ENCODE results near the gene RBM45.
"Not testable (repeated sequence)": the region's sequence is repeated elsewhere in the genome, so short reads cannot be mapped to it uniquely, and the experiment has no call there.

RBM45 gene

DNA sequence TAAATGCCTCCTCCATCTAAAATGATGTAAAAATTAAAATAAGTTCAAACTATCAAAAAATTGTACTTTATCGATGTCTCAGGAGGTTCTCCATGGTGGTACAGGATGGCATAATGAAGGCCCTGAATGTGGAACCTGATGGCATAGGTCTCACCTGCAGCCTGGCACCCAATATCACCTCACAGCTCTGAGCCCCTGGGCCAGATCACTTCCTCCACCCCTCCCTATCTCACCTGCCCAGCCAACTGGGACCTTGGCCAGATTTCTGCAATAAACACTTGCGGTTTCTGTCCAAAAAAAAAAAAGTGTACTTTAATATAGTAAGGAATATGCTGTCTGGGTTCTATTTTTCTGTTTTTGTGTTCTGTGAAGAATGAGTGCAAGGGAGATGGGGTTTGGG, 6.7 kb upstream of the RBM45 start:
- no peak for DNase-seq (ENCODE audit: extremely low read depth in 1 of 2, low read depth in 1 of 2)

DNA sequence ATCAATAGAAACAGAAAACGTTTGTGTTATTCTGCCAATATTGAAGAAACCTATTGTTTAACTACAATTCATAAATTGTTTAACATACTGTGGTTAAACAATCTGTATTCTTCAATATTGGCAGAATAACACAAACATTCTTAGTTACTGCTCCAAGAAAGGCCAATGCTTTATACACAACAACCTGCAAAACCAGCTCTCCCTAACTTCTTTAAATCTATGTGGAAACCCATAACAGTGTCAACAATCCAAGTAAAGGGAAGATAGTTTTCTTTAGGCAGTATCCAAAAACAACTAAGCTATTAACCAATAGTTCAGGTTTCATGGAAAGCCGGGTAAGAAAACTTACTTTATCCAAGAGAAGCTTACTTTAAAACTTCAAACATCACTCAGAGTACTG, 6.2 kb upstream of the RBM45 start:
- DNase-seq (ENCODE audit: extremely low read depth in 1 of 2, low read depth in 1 of 2), result no peak

DNA sequence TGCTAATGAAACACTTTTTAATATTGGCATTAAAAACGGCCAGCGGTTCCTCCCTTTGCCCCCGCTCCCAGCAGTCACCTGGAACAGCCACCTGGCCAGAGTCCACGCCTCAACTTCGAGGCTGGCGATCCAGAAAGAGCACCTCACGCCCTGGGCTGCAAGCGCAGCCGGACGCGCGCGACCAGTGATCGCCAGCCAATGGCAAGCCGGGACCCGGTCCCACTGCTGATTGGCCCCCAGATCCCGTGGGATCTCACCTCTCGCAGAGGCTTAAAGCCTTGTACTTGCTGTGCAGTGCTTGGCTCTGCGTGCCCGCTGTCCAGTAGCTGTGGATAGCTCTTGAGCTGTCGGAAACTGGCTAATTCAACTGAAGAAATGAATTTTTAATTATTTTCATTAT, 4.1 kb upstream of the RBM45 start:
- DNase-seq (ENCODE audit: extremely low read depth in 1 of 2, low read depth in 1 of 2), result no peak

DNA sequence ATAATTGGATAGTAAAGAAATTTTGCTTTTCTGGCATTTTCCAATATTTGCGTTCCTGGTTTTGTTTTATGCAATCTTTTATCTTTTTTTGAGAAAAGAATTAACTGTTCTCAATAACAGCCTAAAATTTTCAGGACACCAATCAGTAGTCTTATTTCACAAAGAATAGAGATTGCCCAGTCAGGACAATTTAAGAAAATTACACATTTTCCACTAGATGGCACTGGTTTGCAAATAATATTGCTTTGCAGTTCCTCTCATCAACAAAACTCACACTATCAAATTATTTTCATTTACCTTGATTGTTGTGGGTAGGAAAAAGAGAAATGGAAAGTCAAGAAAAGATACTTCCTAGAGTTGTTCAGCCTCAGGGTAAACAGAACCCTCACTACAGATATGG, 2.4 kb upstream of the RBM45 start:
- no peak for DNase-seq (ENCODE audit: extremely low read depth in 1 of 2, low read depth in 1 of 2)

DNA sequence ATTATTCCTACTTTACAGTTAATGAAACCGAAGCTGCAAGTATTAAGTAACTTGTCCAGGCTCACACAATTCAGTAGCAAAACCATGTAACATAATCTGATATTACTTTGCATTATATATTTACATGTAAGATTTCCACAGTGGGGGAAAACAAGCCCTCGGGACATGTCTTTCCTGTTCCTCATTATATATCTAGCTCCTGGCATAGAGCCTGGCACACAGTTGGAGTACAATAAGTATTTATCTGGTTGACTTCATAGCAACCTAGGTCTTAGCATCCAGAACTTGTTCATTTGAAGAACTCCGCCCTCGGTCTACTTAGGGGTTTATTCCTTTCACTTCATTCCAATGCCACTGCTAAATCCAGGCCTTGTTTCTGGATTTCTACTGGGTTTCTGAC, 1.6 kb upstream of the RBM45 start:
- DNase-seq (ENCODE audit: extremely low read depth in 1 of 2, low read depth in 1 of 2), result no peak

DNA sequence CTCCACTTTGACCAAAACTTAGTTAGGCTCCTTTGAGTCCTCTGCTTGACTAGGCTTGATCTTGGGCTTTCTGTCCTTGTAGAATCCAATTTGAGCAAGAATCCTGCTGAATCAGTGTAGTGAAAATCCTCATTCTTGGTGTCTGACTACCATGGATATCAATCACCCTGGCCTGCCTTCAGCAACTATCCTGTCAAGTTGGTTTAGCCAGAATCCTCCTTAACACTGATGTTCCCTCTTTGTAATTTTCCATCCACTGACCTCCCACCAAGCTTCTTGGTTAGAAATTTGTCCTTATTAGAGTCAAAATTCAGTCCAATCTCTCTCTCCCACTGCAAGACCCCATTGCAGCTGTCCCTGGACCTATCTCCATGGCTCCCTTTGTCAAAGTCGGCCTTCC, 494 bp upstream of the RBM45 start:
- no peak for DNase-seq (ENCODE audit: extremely low read depth in 1 of 2, low read depth in 1 of 2)

DNA sequence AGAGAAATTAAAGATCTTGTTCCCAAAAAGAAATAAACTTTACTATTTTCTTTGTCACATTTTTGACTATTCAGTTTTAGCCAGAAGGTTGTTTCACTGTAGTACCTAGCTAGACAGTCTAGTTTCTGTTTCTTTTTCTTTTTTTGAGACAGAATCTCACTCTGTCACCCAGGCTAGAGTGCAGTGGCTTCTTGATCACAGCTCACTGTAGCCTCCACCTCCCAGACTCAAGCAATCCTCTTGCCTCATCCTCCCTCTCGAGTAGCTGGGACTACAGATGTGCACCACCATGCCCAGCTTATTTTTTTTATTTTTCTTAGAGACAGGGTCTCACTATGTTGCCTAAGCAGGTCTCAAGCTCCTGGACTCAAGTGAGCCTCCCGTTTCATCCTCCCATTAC, 2.2 kb downstream of the RBM45 start:
- DNase-seq (ENCODE audit: extremely low read depth in 1 of 2, low read depth in 1 of 2), result no peak

DNA sequence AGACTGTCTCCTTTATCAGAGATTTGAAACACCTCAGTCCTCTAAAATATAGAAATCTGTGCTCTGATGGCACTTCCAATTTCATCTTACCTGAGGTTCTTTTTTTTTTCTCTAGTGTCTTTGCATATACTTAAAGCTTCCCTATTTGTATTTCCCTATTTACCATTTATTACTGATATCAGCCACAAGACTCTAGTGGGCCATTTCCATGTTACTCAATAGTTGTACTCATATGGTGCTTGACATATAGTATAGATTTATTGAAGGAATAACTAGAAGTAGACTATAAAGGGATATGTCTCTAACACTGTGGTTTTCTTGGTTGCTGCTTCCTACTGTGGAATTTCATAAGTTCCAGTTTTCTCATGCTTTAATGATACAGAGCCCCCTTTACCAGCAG, 3.0 kb downstream of the RBM45 start:
- no peak for DNase-seq (ENCODE audit: extremely low read depth in 1 of 2, low read depth in 1 of 2)

DNA sequence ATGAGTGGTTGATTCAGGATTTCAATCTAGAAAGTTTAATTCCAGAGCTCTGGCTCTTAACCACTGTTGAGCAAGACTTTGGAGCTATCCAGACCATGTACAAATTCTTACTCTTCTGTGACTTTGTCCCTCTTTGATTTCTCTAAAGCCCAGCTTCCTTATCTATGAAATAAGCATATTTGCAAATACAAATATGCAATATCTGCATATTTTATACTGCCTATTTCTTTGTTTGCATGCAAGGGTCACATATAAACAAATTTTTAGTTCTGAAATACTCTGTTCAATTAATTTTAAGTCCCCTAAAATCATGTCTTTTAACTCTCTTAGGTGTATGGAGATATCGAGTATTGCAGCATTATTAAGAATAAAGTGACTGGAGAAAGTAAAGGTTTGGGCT, 5.5 kb downstream of the RBM45 start:
- no peak for DNase-seq (ENCODE audit: extremely low read depth in 1 of 2, low read depth in 1 of 2)

DNA sequence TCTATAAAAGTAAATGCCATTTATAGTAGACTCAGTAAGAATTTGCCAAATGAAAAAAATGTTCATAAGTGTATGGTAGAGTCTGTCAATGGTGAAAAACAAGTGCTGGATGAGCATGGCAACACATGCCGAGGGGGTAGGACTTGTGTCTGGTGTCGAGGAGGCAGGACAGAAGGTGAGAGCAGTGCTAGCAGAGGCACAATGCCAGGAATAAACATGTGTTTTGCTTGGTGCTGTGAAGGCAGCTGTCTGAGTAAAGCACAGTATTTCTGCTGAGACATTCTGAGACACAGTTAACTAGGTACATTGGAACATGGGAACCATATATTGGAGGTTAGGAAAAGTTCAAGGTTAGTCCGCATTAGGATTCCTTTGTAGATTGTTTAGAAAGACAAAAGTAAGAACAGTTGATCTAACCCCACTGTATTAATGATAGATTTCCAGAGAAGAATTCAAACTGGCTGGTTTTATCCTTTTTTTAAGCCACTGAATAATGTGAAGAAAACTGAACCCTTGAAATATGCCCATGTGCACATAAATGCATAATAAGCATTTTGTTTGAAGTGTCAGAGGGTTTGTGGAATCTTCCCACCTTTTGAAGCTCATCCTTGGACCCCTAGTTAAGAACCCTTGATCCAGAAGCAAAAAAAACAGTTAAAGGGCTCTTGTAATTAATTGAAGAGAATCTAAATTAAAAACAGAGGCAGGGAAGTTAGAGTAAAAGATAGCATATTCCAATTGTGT, 7.1 kb downstream of the RBM45 start:
- DNase-seq (ENCODE audit: extremely low read depth in 1 of 2, low read depth in 1 of 2), result no peak

DNA sequence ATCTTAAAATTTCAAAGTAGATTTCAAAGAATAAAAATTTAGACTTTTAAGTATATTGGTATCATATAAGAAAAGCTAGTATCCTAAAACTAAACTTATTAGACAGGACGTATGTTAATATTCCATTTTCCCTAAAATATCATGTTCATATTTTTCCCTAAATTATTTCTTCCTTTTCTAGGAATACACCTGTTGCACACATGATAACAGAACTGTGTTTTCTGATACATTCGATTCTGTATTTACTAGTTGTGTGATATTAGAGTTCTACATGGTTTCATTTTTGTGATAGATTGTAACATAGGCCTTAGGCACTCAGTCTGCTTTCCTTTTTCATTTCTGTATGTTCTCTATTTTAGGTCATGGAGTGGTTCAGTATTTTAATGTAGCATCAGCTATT, 10.9 kb downstream of the RBM45 start:
- DNase-seq (ENCODE audit: extremely low read depth in 1 of 2, low read depth in 1 of 2), result no peak

DNA sequence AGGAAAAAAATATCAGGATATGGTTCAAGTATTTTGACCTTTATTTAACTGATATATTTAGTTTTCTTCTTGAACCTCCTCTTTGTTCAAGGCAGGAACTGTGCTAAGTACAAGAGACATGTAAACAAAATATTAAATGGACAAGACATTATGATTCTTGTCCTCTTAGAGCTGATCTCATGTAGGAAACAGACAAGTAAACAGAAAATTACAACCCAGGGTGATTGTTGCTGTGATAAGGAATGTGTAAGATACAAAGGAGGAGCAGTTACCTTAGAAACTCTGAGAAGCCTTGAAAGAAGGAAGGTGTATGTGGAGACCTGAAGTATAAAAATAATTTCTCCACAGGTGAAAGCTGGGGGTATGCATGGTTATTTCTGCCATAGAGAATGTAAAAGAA, 12.9 kb downstream of the RBM45 start:
- no peak for DNase-seq (ENCODE audit: extremely low read depth in 1 of 2, low read depth in 1 of 2)

DNA sequence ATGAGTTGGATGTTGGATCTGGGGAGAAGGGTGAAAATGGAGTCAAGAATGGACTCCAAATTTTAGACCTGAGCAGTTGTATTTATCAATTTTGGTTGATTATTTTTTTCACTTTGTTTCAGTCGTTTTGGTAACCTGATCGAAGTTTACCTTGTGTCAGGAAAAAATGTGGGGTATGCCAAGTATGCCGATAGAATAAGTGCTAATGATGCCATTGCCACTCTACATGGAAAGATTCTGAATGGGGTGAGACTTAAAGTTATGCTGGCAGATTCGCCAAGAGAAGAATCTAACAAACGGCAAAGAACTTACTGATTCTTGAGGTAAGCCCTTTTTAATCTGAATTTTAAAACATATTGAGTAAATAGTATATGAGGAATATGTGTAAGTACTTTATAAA, 13.6 kb downstream of the RBM45 start:
- no peak for DNase-seq (ENCODE audit: extremely low read depth in 1 of 2, low read depth in 1 of 2)

DNA sequence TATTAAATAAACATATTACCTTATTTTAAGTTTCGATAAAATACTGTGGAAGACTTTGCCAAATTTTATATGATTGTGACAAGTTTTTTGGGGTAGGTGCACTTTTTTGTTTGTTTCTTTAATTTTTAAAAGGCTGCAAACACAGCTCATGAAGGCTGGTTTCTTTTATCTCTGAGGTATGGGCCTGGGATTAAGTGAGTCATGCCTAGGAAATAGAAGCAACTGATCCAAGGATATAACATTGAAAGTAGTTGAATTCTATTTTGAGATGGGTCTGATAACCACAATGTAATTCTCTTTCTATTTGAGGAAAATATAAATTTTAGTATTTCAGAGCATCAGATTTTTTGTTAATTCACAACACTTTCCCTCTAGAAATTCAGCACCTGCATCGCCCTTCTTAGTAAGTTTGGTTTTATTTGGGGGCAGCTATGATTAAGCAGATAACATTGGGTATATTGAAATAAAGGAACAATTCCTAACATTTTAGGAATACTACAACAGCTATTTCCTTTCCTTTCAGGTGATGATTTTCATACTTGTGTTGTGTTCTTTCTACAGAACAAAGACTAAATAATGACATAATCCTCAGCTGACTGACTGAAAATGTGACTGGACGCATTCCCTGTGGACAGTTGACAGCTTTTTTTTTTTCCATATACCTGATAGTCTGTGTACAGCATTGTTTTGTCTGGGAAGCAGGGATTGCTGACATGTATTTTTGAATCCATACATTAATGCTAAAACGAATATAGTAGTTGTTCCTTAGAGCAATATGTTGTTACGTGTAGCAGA, 16.8 kb downstream of the RBM45 start:
- no peak for DNase-seq (ENCODE audit: extremely low read depth in 1 of 2, low read depth in 1 of 2)

DNA sequence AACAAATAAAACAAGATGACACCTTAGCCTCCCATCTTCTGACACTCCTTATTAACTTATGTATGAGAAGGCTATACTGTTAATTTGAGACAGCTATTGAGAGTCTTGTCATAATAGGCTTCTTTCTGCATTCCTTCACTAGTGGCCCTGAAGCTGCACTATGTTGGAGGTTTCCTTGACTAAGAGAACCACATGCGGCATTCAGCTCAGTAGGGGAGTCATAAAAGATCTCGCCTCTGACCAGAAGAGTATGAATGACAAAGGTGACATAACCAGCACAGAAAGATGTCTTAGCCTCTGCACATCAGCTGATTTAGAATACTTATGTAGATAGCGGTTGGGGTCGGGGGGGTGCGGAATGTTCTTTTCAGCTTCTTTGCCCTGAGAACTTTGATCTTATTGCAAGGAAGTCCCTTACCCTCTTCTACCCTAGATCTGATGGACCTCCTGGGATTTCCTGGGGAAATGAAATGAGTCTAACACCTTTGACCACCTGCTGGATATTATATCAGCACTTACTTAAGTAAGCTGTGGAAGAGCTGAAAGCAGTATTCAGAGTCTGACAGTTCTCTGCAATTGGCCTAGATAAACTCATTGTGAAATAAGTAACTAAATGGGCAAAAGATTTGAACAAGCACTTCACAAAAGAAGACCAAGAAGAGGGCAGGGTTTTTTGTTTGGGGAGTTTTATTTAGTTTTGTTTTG, 24.2 kb downstream of the RBM45 start:
- no peak for DNase-seq (ENCODE audit: extremely low read depth in 1 of 2, low read depth in 1 of 2)

DNA sequence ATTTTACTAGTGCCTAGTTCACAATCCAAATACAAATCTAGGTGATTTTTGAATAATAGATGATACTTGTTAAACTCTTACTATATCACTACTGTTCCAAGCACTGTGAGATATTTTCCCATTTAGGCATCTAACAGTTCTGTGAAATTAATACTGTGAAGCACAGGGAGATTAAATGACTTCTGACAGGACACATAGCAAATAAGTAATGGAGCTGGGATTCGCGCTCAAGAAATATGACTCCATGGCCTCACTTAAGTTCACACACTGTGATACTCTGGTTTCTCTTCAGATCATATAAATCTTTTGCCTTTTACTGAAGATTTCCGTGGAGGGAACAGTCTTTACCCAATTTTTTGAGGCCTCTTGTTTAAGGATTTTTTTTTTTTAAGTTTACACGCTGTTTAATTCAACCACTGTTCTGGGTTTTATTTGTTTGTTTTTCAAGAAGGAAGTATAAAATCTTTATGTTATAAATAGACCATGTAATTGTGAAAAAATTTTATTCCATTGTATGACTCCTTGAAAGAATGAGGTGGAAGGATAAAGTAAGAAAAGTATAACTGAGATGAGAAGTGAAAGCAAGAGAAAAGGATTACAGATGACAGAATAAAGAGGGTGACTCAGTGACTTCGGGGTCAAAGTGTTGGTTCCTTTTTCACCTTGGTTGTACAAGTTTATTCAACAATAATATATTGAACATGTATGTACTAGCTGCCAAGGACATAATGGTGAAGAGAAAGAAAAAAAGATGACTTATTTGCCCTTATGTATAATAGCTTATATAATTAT, 30.2 kb downstream of the RBM45 start:
- no peak for DNase-seq (ENCODE audit: extremely low read depth in 1 of 2, low read depth in 1 of 2)

DNA sequence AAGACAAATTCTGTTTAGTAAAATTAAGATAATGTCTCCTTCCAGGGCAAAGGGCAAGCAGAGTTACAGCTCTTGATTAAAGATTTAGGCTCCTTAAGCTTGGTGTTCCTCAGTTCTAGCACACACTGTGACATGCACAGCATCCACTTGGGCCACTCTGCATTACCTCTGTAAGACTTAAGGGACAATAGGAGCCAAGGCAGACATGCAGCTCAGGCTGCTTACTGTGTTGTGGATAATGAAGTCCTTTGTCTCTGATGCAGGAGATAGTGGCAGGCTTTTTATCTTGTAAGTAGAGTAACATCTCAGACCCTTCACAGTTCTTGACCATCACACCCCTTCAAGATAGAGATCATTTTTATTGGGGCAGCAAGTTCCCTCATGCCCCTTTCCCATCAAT, 31.2 kb downstream of the RBM45 start:
- DNase-seq (ENCODE audit: extremely low read depth in 1 of 2, low read depth in 1 of 2), result no peak

DNA sequence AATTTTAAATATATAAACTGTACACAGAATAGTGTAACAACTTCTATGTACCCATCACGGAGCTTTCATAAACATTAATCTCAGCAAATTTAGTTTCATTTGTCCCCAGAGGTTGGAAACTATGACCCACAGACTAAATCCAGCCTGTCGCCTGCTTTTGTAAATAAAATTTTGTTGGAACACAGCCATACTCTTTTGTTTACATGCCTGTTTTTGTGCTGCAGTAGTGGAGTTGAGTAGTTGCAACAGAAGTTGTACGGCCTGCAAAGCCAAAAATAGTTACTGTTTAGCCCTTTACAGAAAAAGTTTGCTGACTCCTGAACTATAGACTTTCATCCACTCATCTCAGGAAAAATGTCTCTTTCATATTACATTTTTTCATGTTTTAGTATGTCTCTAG, 39.8 kb downstream of the RBM45 start:
- DNase-seq (ENCODE audit: extremely low read depth in 1 of 2, low read depth in 1 of 2), result no peak

DNA sequence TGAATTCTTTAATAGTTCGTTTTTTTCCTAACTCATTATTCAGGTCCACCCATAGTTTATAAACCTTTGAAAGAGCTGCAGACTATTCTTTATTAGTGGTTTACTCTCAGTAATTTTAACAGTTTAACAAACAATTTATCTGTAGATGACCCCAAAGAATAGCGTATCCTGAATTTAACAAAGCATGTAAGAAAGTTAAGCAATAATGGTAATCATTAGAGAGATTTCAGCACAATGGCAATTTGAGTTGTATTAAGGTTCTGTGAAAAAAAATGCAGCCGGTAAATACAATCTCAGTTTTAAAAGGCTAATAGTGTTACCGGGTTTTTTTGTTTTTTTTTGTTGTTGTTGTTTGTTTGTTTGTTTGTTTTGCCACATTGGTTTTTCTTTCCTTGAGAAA, 40.3 kb downstream of the RBM45 start:
- no peak for DNase-seq (ENCODE audit: extremely low read depth in 1 of 2, low read depth in 1 of 2)

DNA sequence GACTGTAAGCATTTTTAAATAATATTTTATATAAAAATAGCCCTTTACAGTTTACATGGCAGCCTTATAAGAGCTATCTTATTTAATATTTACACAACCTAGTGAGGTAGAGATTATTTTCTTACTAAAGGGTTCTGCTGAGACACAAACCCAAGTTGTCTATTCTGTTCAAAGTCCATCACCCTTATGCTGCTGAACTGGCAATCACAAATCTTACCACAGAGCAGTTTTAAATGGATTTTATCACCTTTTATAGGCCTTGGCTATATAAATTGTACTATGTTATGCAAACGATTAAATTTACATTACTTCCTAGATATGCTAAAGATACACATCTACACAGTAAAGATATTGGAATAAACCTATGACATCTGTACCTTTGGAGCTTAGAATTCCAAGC, 40.7 kb downstream of the RBM45 start:
- no peak for DNase-seq (ENCODE audit: extremely low read depth in 1 of 2, low read depth in 1 of 2)

DNA sequence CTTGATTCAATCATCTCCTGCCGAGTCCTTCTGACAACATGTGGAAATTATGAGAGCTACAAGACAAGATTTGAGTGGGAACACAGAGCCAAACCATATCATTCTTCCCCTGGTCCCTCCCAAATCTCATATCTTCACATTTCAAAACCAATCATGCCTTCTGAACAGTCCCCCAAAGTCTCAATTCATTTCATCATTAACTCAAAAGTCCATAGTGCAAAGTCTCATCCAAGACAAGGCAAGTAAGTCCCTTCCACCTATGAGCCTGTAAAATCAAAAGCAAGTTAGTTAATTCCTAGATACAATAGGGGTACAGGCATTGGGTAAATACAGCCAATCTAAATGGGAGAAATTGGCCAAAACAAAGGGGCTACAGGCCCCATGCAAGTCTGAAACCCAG, 41.6 kb downstream of the RBM45 start:
- DNase-seq (ENCODE audit: extremely low read depth in 1 of 2, low read depth in 1 of 2), result not testable (repeated sequence)
